NOMO-1 treated with DMSO at 0.1 percent for 48 hours (cell line): ENCODE results near the gene TMEM38A.
"Not testable (repeated sequence)": the region's sequence is repeated elsewhere in the genome, so short reads cannot be mapped to it uniquely, and the experiment has no call there.

Experiments
- DNase-seq: peaks from one replicate; lab custom pipeline; 2025; ENCODE audit not compliant: unreplicated experiment; lab: John Stamatoyannopoulos, UW

The TMEM38A gene

GRCh38 chr19:16637535-16637934 is 23.4 kb upstream of the TMEM38A start:
- no peak for DNase-seq

- no peak for DNase-seq
Observed at GRCh38 chr19:16638666-16639065, 22.3 kb upstream of the TMEM38A start.

- no peak for DNase-seq
Observed at GRCh38 chr19:16640951-16641350, 20.0 kb upstream of the TMEM38A start.

- no peak for DNase-seq
Observed at GRCh38 chr19:16641695-16642094, 19.2 kb upstream of the TMEM38A start.

GRCh38 chr19:16645140-16645539 is 15.8 kb upstream of the TMEM38A start:
- no peak for DNase-seq

GRCh38 chr19:16649734-16650133 is 11.2 kb upstream of the TMEM38A start:
- DNase-seq, result no peak

GRCh38 chr19:16650821-16651220 is 10.1 kb upstream of the TMEM38A start:
- no peak for DNase-seq

- DNase-seq, result not testable (repeated sequence)
Observed at GRCh38 chr19:16651421-16652188, 9.3 kb upstream of the TMEM38A start.

GRCh38 chr19:16652854-16653253 is 8.1 kb upstream of the TMEM38A start:
- no peak for DNase-seq

- DNase-seq, result no peak
Observed at GRCh38 chr19:16654140-16654539, 6.8 kb upstream of the TMEM38A start.

- DNase-seq, result no peak
Observed at GRCh38 chr19:16654627-16655026, 6.3 kb upstream of the TMEM38A start.

- no peak for DNase-seq
Observed at GRCh38 chr19:16655727-16656126, 5.2 kb upstream of the TMEM38A start.

GRCh38 chr19:16657384-16657783 is 3.6 kb upstream of the TMEM38A start:
- DNase-seq, result no peak

GRCh38 chr19:16659464-16659831 is 1.5 kb upstream of the TMEM38A start:
- no peak for DNase-seq

- DNase-seq, result peak; percentile 97
Observed at GRCh38 chr19:16659832-16660708, 869 bp upstream of the TMEM38A start, which contains the start of gene SMIM7. SMIM7 (minus strand) TSS chr19:16660144; CDS start chr19:16660110, 34 bp downstream.

- no peak for DNase-seq
Observed at GRCh38 chr19:16661480-16662034, 618 bp downstream of the TMEM38A start.

- no peak for DNase-seq
Observed at GRCh38 chr19:16668176-16668575, 7.2 kb downstream of the TMEM38A start.

- DNase-seq, result not testable (repeated sequence)
Observed at GRCh38 chr19:16668702-16669101, 7.8 kb downstream of the TMEM38A start.

GRCh38 chr19:16670291-16670690 is 9.4 kb downstream of the TMEM38A start:
- no peak for DNase-seq

- DNase-seq, result no peak
Observed at GRCh38 chr19:16671652-16672274, 10.8 kb downstream of the TMEM38A start.

GRCh38 chr19:16673231-16673630 is 12.3 kb downstream of the TMEM38A start:
- DNase-seq, result peak; percentile 52
